GM12865 (cell line): ENCODE measurements around the gene PIM3.

Experiments used
- DNase-seq: peaks from one replicate; pipeline ENCODE4 v3.0.0; 2010; ENCODE audit warnings: low read depth
- H3K4me3 ChIP-seq: 2 replicates; pipeline ENCODE4 v1.5.1; 2011; ENCODE audit warnings: mild to moderate bottlenecking, low read depth, low read length, control low read depth
- CTCF ChIP-seq: IDR thresholded peaks from 2 replicates; pipeline ENCODE4 v1.5.1; 2011; ENCODE audit warnings: low read length, control low read depth, low read depth, inconsistent platforms; ENCODE audit not compliant: insufficient read depth; ENCODE audit errors: missing control alignments

Gene PIM3

GRCh38 chr22:49960159-49961004, at the start of gene PIM3:
PIM3 (plus strand) TSS chr22:49960772; CDS start chr22:49960948, 176 bp downstream.
- TF ChIP-seq CTCF: no peak
- DNase-seq: peak; percentile 98
- H3K4me3 ChIP-seq: peak within 1 kb of the TSS; percentile 92

- no peak overlapping the region for H3K4me3 ChIP-seq
- no peak for TF ChIP-seq CTCF
Observed at GRCh38 chr22:49911881-49912625, 48.5 kb upstream of the PIM3 start.

GRCh38 chr22:49913026-49913425, 47.5 kb upstream of the PIM3 start:
- no peak for TF ChIP-seq CTCF
- H3K4me3 ChIP-seq: no peak overlapping the region
- DNase-seq: no peak

More at GRCh38 chr22:49911881-49912625, 48.5 kb upstream of the PIM3 start:
- no peak for DNase-seq

- no peak overlapping the region for H3K4me3 ChIP-seq
- no peak for TF ChIP-seq CTCF
- DNase-seq: no peak
Observed at GRCh38 chr22:49913446-49913845, 47.1 kb upstream of the PIM3 start.

GRCh38 chr22:49914256-49914655, 46.3 kb upstream of the PIM3 start:
- TF ChIP-seq CTCF: no peak
- DNase-seq: no peak
- no peak overlapping the region for H3K4me3 ChIP-seq

- H3K4me3 ChIP-seq: no peak overlapping the region
- DNase-seq: no peak
- no peak for TF ChIP-seq CTCF
Observed at GRCh38 chr22:49915610-49916009, 45.0 kb upstream of the PIM3 start.
